ENCODE results near the gene NPL. TPM values are rescaled to one million over a fixed set of nuclear protein-coding genes. Genes with fewer than 3 reads are reported as not detected.
A peak's percentile ranks its signal among the peaks of the same experiment; 100 is the strongest.

The NPL gene
- total RNA-seq, 2 experiments from 2014 or later: 2.2 to 6.3 TPM

- Histone ChIP-seq H3K4me3 (ENCODE audit: low read depth, low read length, poor library complexity, severe bottlenecking) (no peak overlapping the region), H2AFZ (ENCODE audit: low read length) (0 out of 2 replicates have a peak overlapping the region, but pooled peaks have one; percentile 7), H4K20me1 (ENCODE audit: insufficient read depth, low read length) (no peaks in the 10 kb centered on the region), H3K79me2 (ENCODE audit: insufficient read depth, low read depth, low read length) (peaks cover 2% of the 10 kb centered on the region; the same call in 1 of the 2 replicates), H3K27ac (ENCODE audit: low read depth, low read length, poor library complexity, severe bottlenecking) (no peak overlapping the region), H3K9me2 (ENCODE audit: insufficient read depth, low read length) (no peaks in the 10 kb centered on the region), H3K36me3 (ENCODE audit: insufficient read depth, low read length) (no peaks in the 10 kb centered on the region), H3K9me3 (ENCODE audit: low read length) (no peaks in the 10 kb centered on the region), H3K4me2 (ENCODE audit: low read length) (no peak overlapping the region), H3K4me1 (ENCODE audit: insufficient read depth, low read length, poor library complexity, severe bottlenecking) (peaks cover 19% of the 10 kb centered on the region)
- TF ChIP-seq CTCF (conservative IDR thresholded peaks at IDR 0.05; ENCODE audit: low read length) (no peak), EZH2phosphoT487 (IDR thresholded peaks at IDR 0.05; ENCODE audit: borderline replicate concordance, low read depth, low read length) (no peak)
- ChIA-PET CTCF (ENCODE audit: unreplicated experiment) (no interaction called here), POLR2A (interaction anchor here (0.6 to 1.4 kb wide), 2 partner anchors 9 to 94 kb away, joined by 3 to 4 read pairs; no protein-coding TSS in a partner anchor)
- intact Hi-C loops (cut with micrococcal nuclease; ENCODE audit: unreplicated experiment): loop anchor here (10.0 kb wide), 1 partner anchor 640 kb away; the partner anchor contains the start of gene SMG7
- no peak for DNase-seq (ENCODE audit: low spot score)
- BruUV-seq (replicated peaks): no TSS peak
Observed at GRCh38 chr1:182834326-182834725, 44.8 kb downstream of the NPL start.

- BruUV-seq (replicated peaks): no TSS peak
- TF ChIP-seq CTCF (conservative IDR thresholded peaks at IDR 0.05; ENCODE audit: low read length) (no peak), EZH2phosphoT487 (IDR thresholded peaks at IDR 0.05; ENCODE audit: borderline replicate concordance, low read depth, low read length) (no peak)
- intact Hi-C loops (cut with micrococcal nuclease; ENCODE audit: unreplicated experiment): loop anchor here (10.0 kb wide), 1 partner anchor 639 kb away; the partner anchor contains the start of gene SMG7
Observed at GRCh38 chr1:182835806-182836205, 46.2 kb downstream of the NPL start.

More at GRCh38 chr1:182835806-182836205, 46.2 kb downstream of the NPL start:
- Histone ChIP-seq H3K4me3 (ENCODE audit: low read depth, low read length, poor library complexity, severe bottlenecking) (no peak overlapping the region), H3K79me2 (ENCODE audit: insufficient read depth, low read depth, low read length) (peaks cover 16% of the 10 kb centered on the region), H2AFZ (ENCODE audit: low read length) (no peak overlapping the region), H3K27ac (ENCODE audit: low read depth, low read length, poor library complexity, severe bottlenecking) (no peak overlapping the region), H4K20me1 (ENCODE audit: insufficient read depth, low read length) (peaks cover 5% of the 10 kb centered on the region), H3K4me1 (ENCODE audit: insufficient read depth, low read length, poor library complexity, severe bottlenecking) (peaks cover 14% of the 10 kb centered on the region), H3K9me2 (ENCODE audit: insufficient read depth, low read length) (no peaks in the 10 kb centered on the region), H3K4me2 (ENCODE audit: low read length) (no peak overlapping the region), H3K9me3 (ENCODE audit: low read length) (no peaks in the 10 kb centered on the region), H3K36me3 (ENCODE audit: insufficient read depth, low read length) (peaks cover 10% of the 10 kb centered on the region)
- CTCF ChIA-PET (ENCODE audit: unreplicated experiment): no interaction called here
- DNase-seq (ENCODE audit: low spot score): no peak
- POLR2A ChIA-PET: no interaction called here

All from OCI-LY7 (cell line).